CD8-positive, alpha-beta memory T cell (primary cell): Measurements from ENCODE around the gene SHC3. TPM values are rescaled to one million over a fixed set of nuclear protein-coding genes. Genes with fewer than 3 reads are reported as not detected.

Source experiments
- CTCF ChIA-PET: fragments of 350-600 bp; sonication (Branson Sonifier 250); formaldehyde crosslinking; loops from one replicate; lab custom pipeline; 2021; ENCODE audit warnings: antibody characterized with exemption; lab: Charles Lee
- POLR2A ChIA-PET: fragments of 350-600 bp; sonication (Branson Sonifier 250); formaldehyde crosslinking; loops from one replicate; lab custom pipeline; 2021; ENCODE audit warnings: antibody characterized with exemption; lab: Charles Lee
- DNase-seq, 5 donors: peaks; one replicate each; pipeline versions ENCODE4 v3.0.0 to v3.0.0-alpha.2; 2020 to 2022; ENCODE audit warnings: mixed read lengths in 1 of 5
- H3K27ac ChIP-seq: one replicate; pipeline ENCODE4 v1.7.0; 2013; ENCODE audit warnings: low read depth, mild to moderate bottlenecking, low read length, moderate library complexity
- H3K27me3 ChIP-seq: 2 replicates; pipeline ENCODE4 v1.7.0; 2013; ENCODE audit warnings: low read length, mild to moderate bottlenecking; ENCODE audit not compliant: insufficient read depth, poor library complexity, severe bottlenecking
- H3K36me3 ChIP-seq: 2 replicates; pipeline ENCODE4 v1.7.0; 2013; ENCODE audit warnings: mild to moderate bottlenecking, low read length, moderate library complexity; ENCODE audit not compliant: insufficient read depth
- H3K4me1 ChIP-seq: 2 replicates; pipeline ENCODE4 v1.7.0; 2013; ENCODE audit warnings: mild to moderate bottlenecking, low read length, moderate library complexity; ENCODE audit not compliant: insufficient read depth
- H3K4me3 ChIP-seq: 2 replicates; pipeline ENCODE4 v1.7.0; 2013; ENCODE audit warnings: mild to moderate bottlenecking, low read length
- H3K9me3 ChIP-seq: 2 replicates; pipeline ENCODE4 v1.7.0; 2013; ENCODE audit warnings: mild to moderate bottlenecking, low read length
- H3K27ac Mint-ChIP-seq, 8 donors: one replicate each; pipeline ENCODE4 v1.8.0; 2020 to 2021; ENCODE audit warnings: mixed read lengths in 8 of 8, mild to moderate bottlenecking in 6 of 8, inconsistent platforms in 3 of 8, moderate library complexity in 3 of 8
- H3K27me3 Mint-ChIP-seq, 2 donors: one replicate each; pipeline ENCODE4 v1.8.0; 2020 to 2021; ENCODE audit warnings: mixed read lengths in 2 of 2, mild to moderate bottlenecking in 1 of 2, moderate library complexity in 1 of 2
- H3K36me3 Mint-ChIP-seq, 3 donors: one replicate each; pipeline ENCODE4 v1.8.0; 2020 to 2021; ENCODE audit warnings: mixed read lengths in 3 of 3, inconsistent platforms in 1 of 3, mild to moderate bottlenecking in 1 of 3
- H3K4me1 Mint-ChIP-seq, 3 donors: one replicate each; pipeline ENCODE4 v1.8.0; 2020 to 2021; ENCODE audit warnings: mixed read lengths in 3 of 3, inconsistent platforms in 1 of 3, mild to moderate bottlenecking in 1 of 3
- H3K4me3 Mint-ChIP-seq, 7 donors: one replicate each; pipeline ENCODE4 v1.8.0; 2020 to 2021; ENCODE audit warnings: mixed read lengths in 7 of 7, mild to moderate bottlenecking in 6 of 7, moderate library complexity in 4 of 7, inconsistent platforms in 2 of 7
- H3K9me3 Mint-ChIP-seq, 5 donors: one replicate each; pipeline ENCODE4 v1.8.0; 2020 to 2022; ENCODE audit warnings: mixed read lengths in 5 of 5, mild to moderate bottlenecking in 3 of 5, moderate library complexity in 2 of 5, inconsistent platforms in 1 of 5
- polyA plus RNA-seq: library from polyadenylated mRNA; unstranded; fragments of 300-500 nt; fragmentation: Illumina TruSeq; gene quantifications from one replicate; pipeline ENCODE4 v1.2.3, GENCODE V29; 2021
- total RNA-seq, 2 experiments: library from RNA; stranded (reverse); gene quantifications; one replicate each; pipeline ENCODE4 v1.2.3, GENCODE V29; 2021

Gene SHC3
- total and polyA plus RNA-seq, 3 experiments from 2014 or later = not detected

- no peaks in the 10 kb centered on the region for H3K36me3 ChIP-seq
- H3K27me3 ChIP-seq = peaks cover 5% of the 10 kb centered on the region
- Mint-ChIP-seq H3K9me3 (peaks cover 16 to 29% (median 23%) of the 10 kb centered on the region in 5 donors), H3K27me3 (peaks cover 10 to 46% of the 10 kb centered on the region in 2 donors), H3K4me3 (no peak overlapping the region), H3K4me1 (no peaks in the 10 kb centered on the region), H3K36me3 (peaks cover 0 to 4% (median 1%) of the 10 kb centered on the region in 3 donors), H3K27ac (no peak overlapping the region)
- no peak overlapping the region for H3K27ac ChIP-seq
- no peaks in the 10 kb centered on the region for H3K4me1 ChIP-seq
- H3K9me3 ChIP-seq = no peaks in the 10 kb centered on the region
- DNase-seq = no peak
- POLR2A ChIA-PET = no interaction called here
- CTCF ChIA-PET = no interaction called here
- no peak overlapping the region for H3K4me3 ChIP-seq
These were observed 16.0 kb upstream of the SHC3 start for GRCh38 chr9:89194421-89195130.

- no peaks in the 10 kb centered on the region for H3K36me3 ChIP-seq
- Mint-ChIP-seq H3K9me3 (peaks cover 3 to 14% (median 9%) of the 10 kb centered on the region in 5 donors), H3K27me3 (peaks cover 8 to 50% of the 10 kb centered on the region in 2 donors), H3K36me3 (peaks cover 0 to 4% (median 0%) of the 10 kb centered on the region in 3 donors), H3K27ac (no peak overlapping the region), H3K4me3 (no peak overlapping the region), H3K4me1 (no peaks in the 10 kb centered on the region)
- H3K4me1 ChIP-seq = no peaks in the 10 kb centered on the region
- DNase-seq = no peak
- CTCF ChIA-PET = no interaction called here
- no peak overlapping the region for H3K4me3 ChIP-seq
- H3K9me3 ChIP-seq = no peaks in the 10 kb centered on the region
- POLR2A ChIA-PET = no interaction called here
- H3K27me3 ChIP-seq = peaks cover 5% of the 10 kb centered on the region
- no peak overlapping the region for H3K27ac ChIP-seq
These were observed 12.4 kb upstream of the SHC3 start for GRCh38 chr9:89191004-89191403.

- DNase-seq = no peak
- Histone ChIP-seq H3K4me3 (no peak overlapping the region), H3K36me3 (no peaks in the 10 kb centered on the region), H3K27ac (no peak overlapping the region), H3K27me3 (peaks cover 5% of the 10 kb centered on the region), H3K9me3 (no peaks in the 10 kb centered on the region), H3K4me1 (no peaks in the 10 kb centered on the region)
- Mint-ChIP-seq H3K9me3 (peaks cover 2 to 14% (median 5%) of the 10 kb centered on the region in 5 donors), H3K36me3 (peaks cover 0 to 4% (median 0%) of the 10 kb centered on the region in 3 donors), H3K4me1 (no peaks in the 10 kb centered on the region), H3K27me3 (peaks cover 14 to 56% of the 10 kb centered on the region in 2 donors), H3K4me3 (no peak overlapping the region), H3K27ac (no peak overlapping the region)
- CTCF ChIA-PET = no interaction called here
- POLR2A ChIA-PET = no interaction called here
These were observed 10.6 kb upstream of the SHC3 start for GRCh38 chr9:89189215-89189614.

- H3K36me3 Mint-ChIP-seq = no peaks in the 10 kb centered on the region
- H3K27me3 Mint-ChIP-seq = peaks cover 17 to 51% of the 10 kb centered on the region in 2 donors
- Histone ChIP-seq H3K36me3 (no peaks in the 10 kb centered on the region), H3K9me3 (no peaks in the 10 kb centered on the region), H3K27me3 (peaks cover 5% of the 10 kb centered on the region), H3K27ac (no peak overlapping the region), H3K4me1 (no peaks in the 10 kb centered on the region), H3K4me3 (no peak overlapping the region)
- H3K27ac Mint-ChIP-seq = no peak overlapping the region
- DNase-seq = no peak
- POLR2A ChIA-PET = no interaction called here
- CTCF ChIA-PET = no interaction called here
- no peak overlapping the region for H3K4me3 Mint-ChIP-seq
- no peaks in the 10 kb centered on the region for H3K4me1 Mint-ChIP-seq
- peaks cover 2 to 7% (median 4%) of the 10 kb centered on the region in 5 donors for H3K9me3 Mint-ChIP-seq
These were observed 9.3 kb upstream of the SHC3 start for GRCh38 chr9:89187950-89188349.

- Mint-ChIP-seq H3K27ac (no peak overlapping the region), H3K4me3 (no peak overlapping the region), H3K9me3 (peaks cover 2 to 4% (median 2%) of the 10 kb centered on the region in 5 donors), H3K36me3 (no peaks in the 10 kb centered on the region), H3K27me3 (peaks cover 20 to 51% of the 10 kb centered on the region in 2 donors), H3K4me1 (no peaks in the 10 kb centered on the region)
- Histone ChIP-seq H3K4me1 (no peaks in the 10 kb centered on the region), H3K27me3 (peaks cover 5% of the 10 kb centered on the region), H3K9me3 (no peaks in the 10 kb centered on the region), H3K4me3 (no peak overlapping the region), H3K27ac (no peak overlapping the region), H3K36me3 (no peaks in the 10 kb centered on the region)
- ChIA-PET POLR2A (no interaction called here), CTCF (no interaction called here)
- no peak for DNase-seq
These were observed 8.9 kb upstream of the SHC3 start for GRCh38 chr9:89187541-89187940.

GRCh38 chr9:89186960-89187359 lies 8.3 kb upstream of the SHC3 start:
- H3K4me1 Mint-ChIP-seq = no peaks in the 10 kb centered on the region
- no peak overlapping the region for H3K27ac ChIP-seq
- ChIA-PET CTCF (no interaction called here), POLR2A (no interaction called here)
- no peak overlapping the region for H3K4me3 ChIP-seq
- no peak overlapping the region for H3K27ac Mint-ChIP-seq
- H3K9me3 ChIP-seq = no peaks in the 10 kb centered on the region
- H3K4me1 ChIP-seq = no peaks in the 10 kb centered on the region
- no peak for DNase-seq
- no peak overlapping the region for H3K4me3 Mint-ChIP-seq
- H3K36me3 Mint-ChIP-seq = no peaks in the 10 kb centered on the region
- peaks cover 0 to 4% (median 2%) of the 10 kb centered on the region in 5 donors for H3K9me3 Mint-ChIP-seq
- peaks cover 21 to 50% of the 10 kb centered on the region in 2 donors for H3K27me3 Mint-ChIP-seq
- no peaks in the 10 kb centered on the region for H3K36me3 ChIP-seq
- peaks cover 5% of the 10 kb centered on the region for H3K27me3 ChIP-seq

GRCh38 chr9:89185980-89186379 lies 7.4 kb upstream of the SHC3 start:
- no peak overlapping the region for H3K4me3 ChIP-seq
- Mint-ChIP-seq H3K4me1 (no peaks in the 10 kb centered on the region), H3K27me3 (peaks cover 17 to 47% of the 10 kb centered on the region in 2 donors), H3K4me3 (no peak overlapping the region), H3K9me3 (peaks cover 0 to 2% (median 0%) of the 10 kb centered on the region in 5 donors), H3K36me3 (no peaks in the 10 kb centered on the region), H3K27ac (peak overlapping the region in 1 of 8 donors; percentile 85)
- no peak for DNase-seq
- H3K27me3 ChIP-seq = peaks cover 2% of the 10 kb centered on the region
- POLR2A ChIA-PET = no interaction called here
- no peak overlapping the region for H3K27ac ChIP-seq
- H3K36me3 ChIP-seq = no peaks in the 10 kb centered on the region
- no peaks in the 10 kb centered on the region for H3K4me1 ChIP-seq
- H3K9me3 ChIP-seq = no peaks in the 10 kb centered on the region
- CTCF ChIA-PET = no interaction called here

- no peak overlapping the region for H3K27ac Mint-ChIP-seq
- H3K9me3 Mint-ChIP-seq = peaks cover 0 to 5% (median 0%) of the 10 kb centered on the region in 5 donors
- no peak for DNase-seq
- H3K4me3 ChIP-seq = no peak overlapping the region
- no peak overlapping the region for H3K4me3 Mint-ChIP-seq
- H3K27ac ChIP-seq = no peak overlapping the region
- H3K36me3 Mint-ChIP-seq = no peaks in the 10 kb centered on the region
- H3K9me3 ChIP-seq = no peaks in the 10 kb centered on the region
- H3K36me3 ChIP-seq = no peaks in the 10 kb centered on the region
- peaks cover 10% of the 10 kb centered on the region for H3K27me3 ChIP-seq
- H3K27me3 Mint-ChIP-seq = peaks cover 15 to 51% of the 10 kb centered on the region in 2 donors
- CTCF ChIA-PET = no interaction called here
- POLR2A ChIA-PET = no interaction called here
- H3K4me1 Mint-ChIP-seq = peaks cover 13 to 22% (median 17%) of the 10 kb centered on the region in 3 donors
- peaks cover 12% of the 10 kb centered on the region for H3K4me1 ChIP-seq
These were observed 4.5 kb upstream of the SHC3 start for GRCh38 chr9:89183146-89183545.
